Ascending aorta (tissue), 2 donors: ENCODE data around the gene DNAJC19. TPM values are rescaled to one million over a fixed set of nuclear protein-coding genes. Genes with fewer than 3 reads are reported as not detected.

ENCODE experiments used
- DNase-seq, 2 donors: peaks; one replicate each; pipeline ENCODE4 v3.0.0-alpha.2; 2019; ENCODE audit warnings: low spot score in 2 of 2
- H3K27ac ChIP-seq, 2 donors: fragments of 200-600 bp; sonication (generic); one replicate each; pipeline ENCODE4 v1.5.1; 2016 to 2017; ENCODE audit warnings: mild to moderate bottlenecking in 1 of 2
- H3K27me3 ChIP-seq: fragments of 200-600 bp; sonication (generic); one replicate; pipeline ENCODE4 v1.5.1; 2017
- H3K36me3 ChIP-seq, 2 donors: fragments of 200-600 bp; sonication (generic); one replicate each; pipeline ENCODE4 v1.5.1; 2016
- H3K4me1 ChIP-seq, 2 donors: fragments of 200-600 bp; sonication (generic); one replicate each; pipeline ENCODE4 v1.5.1; 2016 to 2017; ENCODE audit warnings: mild to moderate bottlenecking in 1 of 2
- H3K4me3 ChIP-seq, 2 donors: fragments of 200-600 bp; sonication (generic); one replicate each; pipeline ENCODE4 v1.5.1; 2016 to 2017; ENCODE audit warnings: mild to moderate bottlenecking in 1 of 2
- H3K9me3 ChIP-seq, 2 donors: fragments of 200-600 bp; sonication (generic); one replicate each; pipeline ENCODE4 v1.5.1; 2016
- intact Hi-C: fragments of 100-400 bp; cut with DNase I; formaldehyde crosslinking; loops from one replicate; pipeline ENCODE4 v1.15.1; 2023
- total RNA-seq: library from RNA; depleted of rRNA; stranded (reverse); fragments of >200 nt; gene quantifications from one replicate; pipeline ENCODE4 v1.1.0, GENCODE V29; 2016
- TF ChIP-seq, protein P1 (sequence below), 3 experiments: fragments of 200-600 bp in 2 of 3; fragments of 450-650 bp in 1 of 3; sonication (generic) in 2 of 3; IDR thresholded peaks; one replicate each; pipeline ENCODE4 v1.5.1; 2016 to 2019; ENCODE audit warnings: antibody characterized with exemption in 3 of 3, mild to moderate bottlenecking in 1 of 3, moderate library complexity in 1 of 3

The DNAJC19 gene
- total RNA-seq = 5.0 TPM

DNA sequence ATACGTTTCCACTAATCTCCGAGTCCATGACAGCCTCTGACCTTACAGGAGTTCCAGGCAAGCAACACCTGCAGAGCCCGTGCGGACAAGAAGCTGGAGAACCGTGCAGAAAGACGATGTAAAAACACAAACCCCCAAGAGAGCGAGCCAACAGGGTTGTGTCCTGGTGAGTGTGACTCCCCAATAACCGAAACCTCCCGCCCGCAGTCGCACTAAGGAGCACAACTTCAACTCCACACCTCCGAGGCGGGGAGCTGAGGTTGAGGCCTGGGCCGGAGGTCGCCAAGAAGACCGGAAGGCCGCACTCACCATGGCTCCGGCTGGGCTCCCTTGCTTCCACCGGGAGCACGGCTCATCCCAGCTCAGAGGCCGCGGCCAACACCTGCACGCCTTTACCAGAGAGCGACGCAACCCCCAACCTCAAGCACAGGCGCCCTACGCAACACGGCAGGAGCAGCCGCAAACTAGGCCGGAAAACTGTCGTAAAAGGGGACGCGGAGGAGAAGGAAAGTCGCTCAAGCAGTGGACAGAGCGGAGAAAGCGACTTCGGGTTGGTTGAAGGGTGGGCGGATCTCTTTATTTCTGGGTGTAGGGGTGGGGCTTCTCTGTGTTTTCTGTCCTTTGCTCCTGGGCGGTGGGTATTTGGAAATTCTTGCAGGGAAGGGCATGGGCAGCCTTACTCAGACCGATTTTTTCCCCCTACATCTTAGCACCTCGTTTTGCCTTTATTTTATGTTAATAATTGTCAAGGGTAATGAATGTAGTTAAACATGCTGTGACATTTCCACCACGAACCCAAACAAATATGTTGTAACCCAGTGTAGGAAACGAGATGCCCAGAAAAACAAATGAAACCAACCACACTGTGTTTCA is at the start of gene DNAJC19:
Gene DNAJC19, minus strand, starts transcription at position 446 of the 873 bp plus-strand sequence. Its CDS starts 134 bp downstream, at position 312.
- DNase-seq = peak; percentile 82 to 95
- Histone ChIP-seq H3K9me3 (no peaks in the 10 kb centered on the region), H3K27ac (peak within 1 kb of the TSS; percentile 80 to 89), H3K36me3 (peaks cover 16 to 22% of the 10 kb centered on the region in 2 donors), H3K27me3 (no peaks in the 10 kb centered on the region), H3K4me1 (peaks cover 8 to 9% of the 10 kb centered on the region in 2 donors), H3K4me3 (peak within 1 kb of the TSS; percentile 75 to 76)
- intact Hi-C loops = loop anchor here (2.0 to 10.0 kb wide), 3 partner anchors 77 to 385 kb away; partner anchors contain the start of genes FXR1 and TTC14
- TF ChIP-seq, protein P1, sequence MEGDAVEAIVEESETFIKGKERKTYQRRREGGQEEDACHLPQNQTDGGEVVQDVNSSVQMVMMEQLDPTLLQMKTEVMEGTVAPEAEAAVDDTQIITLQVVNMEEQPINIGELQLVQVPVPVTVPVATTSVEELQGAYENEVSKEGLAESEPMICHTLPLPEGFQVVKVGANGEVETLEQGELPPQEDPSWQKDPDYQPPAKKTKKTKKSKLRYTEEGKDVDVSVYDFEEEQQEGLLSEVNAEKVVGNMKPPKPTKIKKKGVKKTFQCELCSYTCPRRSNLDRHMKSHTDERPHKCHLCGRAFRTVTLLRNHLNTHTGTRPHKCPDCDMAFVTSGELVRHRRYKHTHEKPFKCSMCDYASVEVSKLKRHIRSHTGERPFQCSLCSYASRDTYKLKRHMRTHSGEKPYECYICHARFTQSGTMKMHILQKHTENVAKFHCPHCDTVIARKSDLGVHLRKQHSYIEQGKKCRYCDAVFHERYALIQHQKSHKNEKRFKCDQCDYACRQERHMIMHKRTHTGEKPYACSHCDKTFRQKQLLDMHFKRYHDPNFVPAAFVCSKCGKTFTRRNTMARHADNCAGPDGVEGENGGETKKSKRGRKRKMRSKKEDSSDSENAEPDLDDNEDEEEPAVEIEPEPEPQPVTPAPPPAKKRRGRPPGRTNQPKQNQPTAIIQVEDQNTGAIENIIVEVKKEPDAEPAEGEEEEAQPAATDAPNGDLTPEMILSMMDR (IDR thresholded peaks at IDR 0.05) = no peak

DNA sequence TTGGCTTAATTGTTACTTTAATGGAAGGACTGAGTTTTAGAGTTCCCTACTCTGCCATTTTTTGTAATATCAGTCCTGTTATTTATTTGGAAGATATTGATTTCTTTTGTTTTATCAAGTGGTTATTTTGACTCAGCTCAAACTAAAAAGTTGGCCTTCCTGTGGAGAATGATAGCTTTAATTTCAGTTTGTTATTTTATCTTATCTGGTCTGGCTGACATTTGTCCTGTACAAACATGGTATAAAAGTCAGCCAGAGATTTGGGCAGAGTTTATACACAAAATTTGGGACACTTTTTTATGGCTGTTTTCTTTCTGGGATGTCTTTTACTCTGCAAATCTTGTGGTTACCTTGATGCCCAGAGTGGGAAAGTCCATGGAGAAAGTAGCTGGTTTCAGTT is 41.4 kb upstream of the DNAJC19 start:
- Histone ChIP-seq H3K36me3 (no peaks in the 10 kb centered on the region), H3K27ac (no peak overlapping the region), H3K4me3 (no peak overlapping the region), H3K4me1 (no peaks in the 10 kb centered on the region), H3K9me3 (no peaks in the 10 kb centered on the region), H3K27me3 (no peaks in the 10 kb centered on the region)
- no peak for DNase-seq
- TF ChIP-seq, protein P1 (IDR thresholded peaks at IDR 0.05) = no peak
- intact Hi-C loops = no loop called here

DNA sequence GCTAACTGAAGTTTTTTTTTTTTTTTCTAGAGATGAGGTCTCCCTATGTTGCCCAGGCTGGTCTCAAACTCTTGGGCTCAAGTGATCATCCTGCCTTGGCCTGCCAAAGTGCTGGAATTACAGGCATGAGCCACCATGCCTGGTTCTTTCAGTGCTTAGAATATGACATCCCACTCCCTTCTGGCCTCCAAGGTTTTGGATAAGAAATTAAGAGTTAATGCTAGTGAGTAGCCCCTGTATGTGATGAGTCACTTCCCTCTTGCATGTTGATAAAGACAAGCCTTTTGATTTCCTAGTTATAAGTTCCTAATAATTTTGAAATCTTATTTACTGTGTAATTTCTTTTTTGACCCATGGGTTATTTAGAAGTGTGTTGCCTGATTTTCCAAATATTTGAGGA is 35.7 kb upstream of the DNAJC19 start:
- Histone ChIP-seq H3K4me1 (no peaks in the 10 kb centered on the region), H3K9me3 (peaks cover 0 to 10% of the 10 kb centered on the region in 2 donors), H3K4me3 (no peak overlapping the region), H3K27ac (no peak overlapping the region), H3K36me3 (no peaks in the 10 kb centered on the region), H3K27me3 (no peaks in the 10 kb centered on the region)
- no peak for DNase-seq
- TF ChIP-seq, protein P1 (IDR thresholded peaks at IDR 0.05) = no peak
- intact Hi-C loops = no loop called here

DNA sequence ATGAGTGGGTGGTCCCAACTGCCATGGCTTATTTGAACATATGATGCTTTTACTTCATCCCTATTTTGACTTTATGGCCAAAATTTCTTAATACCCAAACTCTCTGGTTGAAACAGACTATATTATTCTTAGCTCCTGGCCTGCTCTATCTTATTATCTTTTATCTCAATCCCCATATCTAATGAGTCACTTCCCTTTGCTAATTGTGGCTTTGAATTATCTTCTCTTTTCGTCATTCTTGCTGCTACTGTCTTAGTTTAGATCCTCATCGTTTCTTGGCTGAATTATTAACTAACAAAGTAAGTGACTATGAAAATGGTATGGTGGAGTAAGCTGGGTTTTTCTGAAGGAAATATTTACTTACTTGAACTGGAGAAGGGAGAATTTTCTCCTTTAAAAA is 28.2 kb upstream of the DNAJC19 start:
- no peak for DNase-seq
- Histone ChIP-seq H3K36me3 (no peaks in the 10 kb centered on the region), H3K27me3 (no peaks in the 10 kb centered on the region), H3K9me3 (no peaks in the 10 kb centered on the region), H3K27ac (no peak overlapping the region), H3K4me1 (no peaks in the 10 kb centered on the region), H3K4me3 (no peak overlapping the region)
- intact Hi-C loops = no loop called here
- TF ChIP-seq, protein P1 (IDR thresholded peaks at IDR 0.05) = no peak

DNA sequence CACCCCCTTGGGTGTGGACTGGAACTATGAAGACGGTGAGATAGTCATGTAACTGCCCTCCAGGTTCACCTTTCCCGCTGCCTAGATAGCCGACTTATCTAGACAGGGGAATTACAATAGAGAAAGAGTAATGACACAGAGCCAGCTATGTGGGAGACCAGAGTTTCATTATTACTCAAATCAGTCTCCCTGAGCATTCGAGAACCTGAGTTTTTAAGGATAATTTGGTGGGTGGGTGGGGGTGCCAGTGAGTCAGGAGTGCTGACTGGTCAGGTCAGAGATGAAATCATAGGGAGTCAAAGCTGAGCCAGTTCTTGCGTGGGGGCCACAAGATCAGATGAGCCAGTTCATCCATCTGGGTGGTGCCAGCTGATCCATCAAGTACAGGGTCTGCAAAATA is 19.7 kb upstream of the DNAJC19 start:
- Histone ChIP-seq H3K4me1 (no peaks in the 10 kb centered on the region), H3K4me3 (no peak overlapping the region), H3K9me3 (no peaks in the 10 kb centered on the region), H3K36me3 (no peaks in the 10 kb centered on the region), H3K27me3 (no peaks in the 10 kb centered on the region), H3K27ac (no peak overlapping the region)
- intact Hi-C loops = no loop called here
- no peak for DNase-seq
- TF ChIP-seq, protein P1 (IDR thresholded peaks at IDR 0.05) = no peak
